Heart left ventricle (tissue), 16 donors: Measurements from ENCODE around the gene RGMB. TPM values are rescaled to one million over a fixed set of nuclear protein-coding genes. Genes with fewer than 3 reads are reported as not detected.

Source experiments
- ATAC-seq, 4 donors: fragments of 200-7000 bp; cut with Tn5 transposase; one replicate each; pipeline ENCODE4 v1.9.1; 2020 to 2022; ENCODE audit warnings: moderate library complexity in 4 of 4, mild to moderate bottlenecking in 3 of 4, moderate number of reproducible peaks in 1 of 4
- DNase-seq, 5 donors: peaks; one replicate each; pipeline ENCODE4 v3.0.0-alpha.2; 2020
- H3K27ac ChIP-seq, 12 donors: fragments of 200-600 bp; sonication (generic) in 4 of 12; one replicate each; pipeline versions ENCODE4 v1.5.0 to v1.8.0; 2016 to 2022; ENCODE audit warnings: mild to moderate bottlenecking in 2 of 12
- H3K27me3 ChIP-seq, 9 donors: fragments of 200-600 bp; sonication (generic) in 2 of 9; one replicate each; pipeline versions ENCODE4 v1.5.1 to v1.8.0; 2016 to 2022; ENCODE audit warnings: mild to moderate bottlenecking in 3 of 9
- H3K36me3 ChIP-seq, 9 donors: fragments of 200-600 bp; sonication (generic) in 2 of 9; one replicate each; pipeline versions ENCODE4 v1.5.0 to v1.8.0; 2018 to 2022; ENCODE audit warnings: mild to moderate bottlenecking in 2 of 9
- H3K4me1 ChIP-seq, 12 donors: fragments of 200-600 bp; sonication (generic) in 4 of 12; one replicate each; pipeline versions ENCODE4 v1.5.0 to v1.8.0; 2016 to 2022; ENCODE audit warnings: mild to moderate bottlenecking in 3 of 12
- H3K4me3 ChIP-seq, 12 donors: fragments of 200-600 bp; sonication (generic) in 4 of 12; one replicate each; pipeline versions ENCODE4 v1.5.0 to v1.8.0; 2017 to 2022; ENCODE audit warnings: mild to moderate bottlenecking in 9 of 12, moderate library complexity in 4 of 12
- H3K9me3 ChIP-seq, 12 donors: fragments of 200-600 bp; sonication (generic) in 4 of 12; one replicate each; pipeline versions ENCODE4 v1.5.0 to v1.8.0; 2016 to 2022; ENCODE audit warnings: mild to moderate bottlenecking in 1 of 12
- POLR2A ChIP-seq, 2 donors: fragments of 450-650 bp; IDR thresholded peaks; one replicate each; pipeline ENCODE4 v1.6.1; 2017; ENCODE audit warnings: antibody characterized with exemption in 2 of 2, mild to moderate bottlenecking in 2 of 2, moderate library complexity in 2 of 2
- WGBS, 4 donors: extraction: QIAGEN DNeasy Blood & Tissue Kit in 2 of 4; methylation state at CpG; one replicate each; pipeline versions ENCODE4 v1.1.5 to v1.1.7; 2013 to 2018; 5-methylcytosine and 5-hydroxymethylcytosine counted together
- intact Hi-C, 10 donors: fragments of 100-400 bp; cut with DNase I; formaldehyde crosslinking; loops; one replicate each; pipeline versions ENCODE4 v1.11.1 to v1.14.2; 2022
- polyA plus RNA-seq, 2 donors: library from polyadenylated mRNA; stranded (reverse); fragments of 200-250 nt; gene quantifications; one replicate each; pipeline ENCODE4 v1.2.3, GENCODE V29; 2013
- total RNA-seq, 9 donors: library from RNA; depleted of rRNA in 2 of 9; stranded (reverse); fragments of >200 nt in 2 of 9; fragmentation: NEBNext Ultra II Directional in 3 of 9; extraction: Animal tissue kit (Norgen Biotek cat#: 25700) in 3 of 9; gene quantifications; one replicate each; pipeline versions ENCODE4 v1.1.0 to v1.2.4, GENCODE V29; 2016 to 2023
- TF ChIP-seq, protein P1 (sequence below), 12 donors: fragments of 200-600 bp; sonication (generic) in 4 of 12; IDR thresholded peaks; one replicate each; pipeline versions ENCODE4 v1.5.0 to v1.8.0; 2018 to 2022; ENCODE audit warnings: antibody characterized with exemption in 12 of 12, mild to moderate bottlenecking in 5 of 12
- donor health status: ischemic (EF 13 %, LVEDD 7.1; RV severe dilation, severe dysfunction).
- donor health status: healthy with polysubstance abuse.
- donor health status: DM: no; HTN: yes; CAD: no.
- donor health status: DM: no; HTN: no; CAD: no.
- donor health status: ischemic (EF 25% LVEDD 6.9; RV normal size, moderate dysfunction).
- donor health status: ischemic (EF 25% LVEDD 5.7; RV mildly dilated, moderate dysfunction).
- donor health status: healthy.
- donor health status: DM: yes; HTN: yes; CAD: no.
- donor health status: ischemic (EF 35%, LVEDD 5.7; RV mildly dilated, moderate dysfunction).
- donor health status: nonischemic (EF 11% LVEDD 7.7; RV severe dilation, severe dysfunction).
- donor health status: DM: yes; HTN: yes; CAD: no.
- donor health status: PGD.
- donor health status: ischemic (EF 29% LVEDD 5.4; RV normal size, mild dysfunction).
- donor health status: nonischemic (EF 23%, LVEDD 6.1; RV moderate dilation, normal function).

Gene RGMB
- total and polyA plus RNA-seq, 11 donors, result 2.0 to 42.2 (median 16.1) TPM

DNA sequence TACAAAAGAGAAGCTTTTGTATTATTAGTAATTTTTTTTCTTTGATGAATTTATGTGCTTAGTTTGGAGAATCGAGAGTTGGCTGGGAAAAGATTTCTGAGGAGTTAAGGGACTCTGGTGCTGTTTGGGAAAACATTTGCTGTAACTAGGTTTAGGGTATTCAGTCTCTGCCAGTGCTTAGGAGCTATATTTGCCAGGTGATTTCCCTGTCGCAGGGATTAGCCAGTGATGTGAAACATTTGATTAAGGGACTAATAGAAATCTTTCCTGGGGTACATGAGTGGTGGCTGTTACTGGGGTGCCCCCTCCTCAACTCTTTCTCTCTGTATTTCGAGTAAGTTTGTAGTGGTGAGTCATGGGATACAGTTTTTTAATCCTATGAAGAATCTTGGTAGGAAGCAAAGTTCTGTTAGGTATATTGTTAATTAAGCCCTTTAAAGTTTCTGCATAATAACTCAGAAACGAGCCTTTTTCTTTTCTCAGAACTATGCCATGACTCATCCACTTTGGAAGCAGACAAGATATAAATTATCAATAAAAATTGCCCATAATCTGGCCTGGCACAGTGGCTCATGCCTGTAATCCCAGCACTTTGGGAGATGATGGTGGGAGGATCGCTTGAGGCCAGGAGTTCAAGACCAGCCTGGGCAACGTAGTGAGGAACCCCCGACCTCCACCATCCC is 18.6 kb downstream of the RGMB start:
- no peaks in the 10 kb centered on the region for H3K9me3 ChIP-seq
- peaks cover 0 to 44% (median 17%) of the 10 kb centered on the region in 12 donors for H3K4me1 ChIP-seq
- DNase-seq, result no peak
- H3K4me3 ChIP-seq, result no peak overlapping the region
- peaks cover 0 to 19% (median 12%) of the 10 kb centered on the region in 9 donors for H3K36me3 ChIP-seq
- H3K27ac ChIP-seq, result peak overlapping the region in 3 of 12 donors; percentile 10 to 28 (median 23)
- 71 to 77% (median 74%) methylated on average over 7 of the region's 7 CpGs for WGBS, 4 donors
- intact Hi-C loops, result no loop called here
- TF ChIP-seq, protein P1, sequence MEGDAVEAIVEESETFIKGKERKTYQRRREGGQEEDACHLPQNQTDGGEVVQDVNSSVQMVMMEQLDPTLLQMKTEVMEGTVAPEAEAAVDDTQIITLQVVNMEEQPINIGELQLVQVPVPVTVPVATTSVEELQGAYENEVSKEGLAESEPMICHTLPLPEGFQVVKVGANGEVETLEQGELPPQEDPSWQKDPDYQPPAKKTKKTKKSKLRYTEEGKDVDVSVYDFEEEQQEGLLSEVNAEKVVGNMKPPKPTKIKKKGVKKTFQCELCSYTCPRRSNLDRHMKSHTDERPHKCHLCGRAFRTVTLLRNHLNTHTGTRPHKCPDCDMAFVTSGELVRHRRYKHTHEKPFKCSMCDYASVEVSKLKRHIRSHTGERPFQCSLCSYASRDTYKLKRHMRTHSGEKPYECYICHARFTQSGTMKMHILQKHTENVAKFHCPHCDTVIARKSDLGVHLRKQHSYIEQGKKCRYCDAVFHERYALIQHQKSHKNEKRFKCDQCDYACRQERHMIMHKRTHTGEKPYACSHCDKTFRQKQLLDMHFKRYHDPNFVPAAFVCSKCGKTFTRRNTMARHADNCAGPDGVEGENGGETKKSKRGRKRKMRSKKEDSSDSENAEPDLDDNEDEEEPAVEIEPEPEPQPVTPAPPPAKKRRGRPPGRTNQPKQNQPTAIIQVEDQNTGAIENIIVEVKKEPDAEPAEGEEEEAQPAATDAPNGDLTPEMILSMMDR (IDR thresholded peaks at IDR 0.05), result no peak
- no peak for TF ChIP-seq POLR2A (IDR thresholded peaks at IDR 0.05)
- no peak for ATAC-seq
- no peaks in the 10 kb centered on the region for H3K27me3 ChIP-seq

DNA sequence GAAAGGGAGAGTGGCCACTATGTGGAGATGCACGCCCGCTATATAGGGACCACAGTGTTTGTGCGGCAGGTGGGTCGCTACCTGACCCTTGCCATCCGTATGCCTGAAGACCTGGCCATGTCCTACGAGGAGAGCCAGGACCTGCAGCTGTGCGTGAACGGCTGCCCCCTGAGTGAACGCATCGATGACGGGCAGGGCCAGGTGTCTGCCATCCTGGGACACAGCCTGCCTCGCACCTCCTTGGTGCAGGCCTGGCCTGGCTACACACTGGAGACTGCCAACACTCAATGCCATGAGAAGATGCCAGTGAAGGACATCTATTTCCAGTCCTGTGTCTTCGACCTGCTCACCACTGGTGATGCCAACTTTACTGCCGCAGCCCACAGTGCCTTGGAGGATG is 19.8 kb downstream of the RGMB start:
- H3K36me3 ChIP-seq, result peaks cover 0 to 19% (median 12%) of the 10 kb centered on the region in 9 donors
- no peak for DNase-seq
- H3K27ac ChIP-seq, result no peak overlapping the region
- no peak for ATAC-seq
- H3K4me3 ChIP-seq, result no peak overlapping the region
- peaks cover 0 to 33% (median 12%) of the 10 kb centered on the region in 12 donors for H3K4me1 ChIP-seq
- TF ChIP-seq, protein P1 (IDR thresholded peaks at IDR 0.05), result no peak
- TF ChIP-seq POLR2A (IDR thresholded peaks at IDR 0.05), result no peak
- no peaks in the 10 kb centered on the region for H3K9me3 ChIP-seq
- WGBS, 4 donors, result 89 to 99% (median 97%) methylated on average over 14 of the region's 14 CpGs
- H3K27me3 ChIP-seq, result no peaks in the 10 kb centered on the region
- intact Hi-C loops, result no loop called here

DNA sequence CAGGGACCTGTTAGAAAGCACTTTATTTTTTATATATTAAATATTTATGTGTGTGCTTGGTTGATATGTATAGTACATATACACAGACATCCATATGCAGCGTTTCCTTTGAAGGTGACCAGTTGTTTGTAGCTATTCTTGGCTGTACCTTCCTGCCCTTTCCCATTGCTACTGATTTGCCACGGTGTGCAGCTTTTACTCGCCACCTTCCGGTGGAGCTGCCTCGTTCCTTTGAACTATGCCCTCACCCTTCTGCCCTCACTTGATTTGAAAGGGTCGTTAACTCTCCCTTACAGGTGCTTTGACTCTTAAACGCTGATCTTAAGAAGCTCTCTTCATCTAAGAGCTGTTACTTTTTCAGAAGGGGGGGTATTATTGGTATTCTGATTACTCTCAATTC is 20.5 kb downstream of the RGMB start:
- no peak for ATAC-seq
- H3K4me3 ChIP-seq, result no peak overlapping the region
- no peak overlapping the region for H3K27ac ChIP-seq
- no peak for DNase-seq
- WGBS, 4 donors, result 85 to 92% (median 90%) methylated on average over 7 of the region's 7 CpGs
- no peaks in the 10 kb centered on the region for H3K9me3 ChIP-seq
- peaks cover 0 to 27% (median 10%) of the 10 kb centered on the region in 12 donors for H3K4me1 ChIP-seq
- intact Hi-C loops, result no loop called here
- TF ChIP-seq, protein P1 (IDR thresholded peaks at IDR 0.05), result no peak
- TF ChIP-seq POLR2A (IDR thresholded peaks at IDR 0.05), result no peak
- H3K27me3 ChIP-seq, result no peaks in the 10 kb centered on the region
- H3K36me3 ChIP-seq, result peaks cover 0 to 19% (median 12%) of the 10 kb centered on the region in 9 donors

DNA sequence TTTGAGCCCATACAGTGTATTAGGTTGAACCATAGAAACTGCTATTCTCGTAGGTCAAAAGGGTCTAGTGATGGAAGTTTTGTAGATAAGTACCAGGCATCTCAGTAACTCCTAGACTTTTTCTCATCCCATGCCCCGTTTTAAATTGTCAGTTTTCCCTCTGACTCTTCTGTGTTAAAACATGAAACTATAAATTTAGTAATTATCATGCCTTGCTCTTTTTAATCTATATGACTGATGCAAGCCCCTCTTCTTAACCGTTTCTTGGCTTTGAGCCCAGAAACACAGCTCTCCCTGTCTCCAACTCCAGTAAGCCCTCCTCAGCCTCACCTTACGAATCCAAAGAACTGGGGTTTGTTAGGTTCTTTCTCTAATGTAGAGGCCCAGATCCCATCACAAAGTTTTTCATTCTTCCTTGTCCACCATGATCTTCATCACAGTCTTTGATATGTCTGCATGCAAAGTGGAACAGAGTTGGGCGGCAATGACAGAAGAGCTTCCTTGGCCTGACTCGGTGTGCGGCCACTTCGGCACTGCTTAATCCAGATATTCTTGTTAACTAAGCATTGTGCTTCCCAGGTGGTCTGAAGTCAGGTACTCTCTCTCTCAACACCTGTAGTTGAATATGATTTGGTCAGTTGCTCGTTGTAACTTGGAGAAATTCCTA is 21.1 kb downstream of the RGMB start:
- Histone ChIP-seq H3K36me3 (peaks cover 0 to 19% (median 12%) of the 10 kb centered on the region in 9 donors), H3K4me1 (peaks cover 0 to 27% (median 9%) of the 10 kb centered on the region in 12 donors), H3K9me3 (no peaks in the 10 kb centered on the region), H3K4me3 (no peak overlapping the region), H3K27ac (no peak overlapping the region), H3K27me3 (no peaks in the 10 kb centered on the region)
- intact Hi-C loops, result no loop called here
- DNase-seq (no peak), ATAC-seq (no peak)
- TF ChIP-seq, protein P1 (IDR thresholded peaks at IDR 0.05), result no peak
- 76 to 84% (median 82%) methylated on average over 9 of the region's 9 CpGs for WGBS, 4 donors
